22Rv1 (cell line): ENCODE data around the gene RCE1.

Source experiments
- CTCF ChIP-seq: fragments of 450-650 bp; IDR thresholded peaks from 2 replicates; pipeline ENCODE4 v1.5.1; 2017; ENCODE audit warnings: mild to moderate bottlenecking
- ZFX ChIP-seq: fragments of 450-650 bp; IDR thresholded peaks from 2 replicates; pipeline ENCODE4 v1.6.1; 2017; ENCODE audit warnings: antibody characterized with exemption, borderline replicate concordance

- no peak for TF ChIP-seq CTCF
- no peak for TF ChIP-seq ZFX
Observed at GRCh38 chr11:66844496-66845142, 1.4 kb downstream of the RCE1 start.
